K562 (cell line): ENCODE results near the gene SLAMF6. TPM values are rescaled to one million over a fixed set of nuclear protein-coding genes. Genes with fewer than 3 reads are reported as not detected.
A peak's percentile ranks its signal among the peaks of the same experiment; 100 is the strongest.

Source experiments
- ATAC-seq: fragments of 200-7000 bp; cut with Tn5 transposase; 3 replicates; pipeline ENCODE4 v1.9.1; 2020; ENCODE audit warnings: moderate library complexity
- BruUV-seq: library from RNA; stranded (reverse); fragments of 400-500 nt; replicated peaks from 2 replicates; lab custom pipeline; 2021; lab: Mats Ljungman, UMichigan
- CTCF ChIA-PET: fragments of 300-600 bp; formaldehyde crosslinking; extraction: SDS; loops from one replicate; lab custom pipeline; 2021; ENCODE audit warnings: low intra/inter-chr PET ratio; lab: Yijun Ruan, JAX
- POLR2A ChIA-PET: fragments of 300-600, 350-650 bp; sonication (Branson Sonifier 250); formaldehyde crosslinking; extraction: SDS; loops from one replicate; lab custom pipeline; 2021; ENCODE audit warnings: antibody characterized with exemption, inconsistent platforms; lab: Yijun Ruan, JAX
- DNase-seq, 4 experiments: peaks; one replicate each; pipeline versions ENCODE4 v3.0.0 to v3.0.0-alpha.2; 2011 to 2018; ENCODE audit warnings: low spot score in 3 of 4, mixed read lengths in 3 of 4; ENCODE audit errors: extremely low read depth in 1 of 4
- FAIRE-seq: peaks from 2 replicates; lab custom pipeline; 2011; peaks lifted over from hg19 to GRCh38; lab: Jason Lieb, UNC
- H2AFZ ChIP-seq: 2 replicates; pipeline ENCODE4 v1.6.0; 2011; ENCODE audit warnings: low read depth, low read length, control low read depth, inconsistent platforms
- H3K27ac ChIP-seq: fragments of 200-600 bp; 3 replicates; pipeline ENCODE4 v1.8.0; 2011; ENCODE audit warnings: low read depth, mild to moderate bottlenecking, control low read depth, inconsistent platforms, low read length, moderate library complexity, mixed read lengths; ENCODE audit errors: extremely low read depth
- H3K27me3 ChIP-seq, 2 experiments: fragments of 300-600 bp in 1 of 2; 2 replicates in 1 of 2; 3 replicates in 1 of 2; pipeline versions ENCODE4 v1.6.0 to v1.8.0; 2011; ENCODE audit warnings: inconsistent platforms in 2 of 2, low read length in 2 of 2, mild to moderate bottlenecking in 1 of 2, mixed read lengths in 1 of 2, moderate library complexity in 1 of 2; ENCODE audit not compliant: control insufficient read depth in 2 of 2, insufficient read depth in 2 of 2
- H3K36me3 ChIP-seq: fragments of 300-600 bp; 3 replicates; pipeline ENCODE4 v1.8.0; 2011; ENCODE audit warnings: mild to moderate bottlenecking, low read length, inconsistent platforms; ENCODE audit not compliant: control insufficient read depth, insufficient read depth
- H3K4me1 ChIP-seq, 2 experiments: fragments of 200-600 bp in 1 of 2; replicated peaks in 1 of 2; 2 replicates in 1 of 2; 3 replicates in 1 of 2; pipeline versions ENCODE4 v1.5.1 to v1.8.0; 2011; ENCODE audit warnings: inconsistent platforms in 2 of 2, low read length in 2 of 2, mild to moderate bottlenecking in 1 of 2, mixed read lengths in 1 of 2, moderate library complexity in 1 of 2; ENCODE audit not compliant: control insufficient read depth in 2 of 2, insufficient read depth in 2 of 2
- H3K4me2 ChIP-seq: 2 replicates; pipeline ENCODE4 v1.6.1; 2011; ENCODE audit warnings: low read length, control low read depth, inconsistent platforms, mixed read lengths; ENCODE audit not compliant: insufficient read depth
- H3K4me3 ChIP-seq: fragments of 200-600 bp; sonication (generic), shearing (Covaris generic); 2 replicates; pipeline ENCODE4 v1.5.1; 2016; ENCODE audit warnings: control low read depth, inconsistent platforms
- H3K79me2 ChIP-seq: fragments of 200-600 bp; 3 replicates; pipeline ENCODE4 v1.8.0; 2011; ENCODE audit warnings: low read length, inconsistent platforms; ENCODE audit not compliant: control insufficient read depth, insufficient read depth
- H3K9ac ChIP-seq, 2 experiments: 2 replicates each; pipeline versions ENCODE4 v1.6.0 to v1.6.1; 2011; ENCODE audit warnings: low read depth in 2 of 2, low read length in 2 of 2, control low read depth in 1 of 2, inconsistent platforms in 1 of 2, mild to moderate bottlenecking in 1 of 2, mixed read lengths in 1 of 2; ENCODE audit not compliant: insufficient read depth in 1 of 2
- H3K9me1 ChIP-seq: one replicate; pipeline ENCODE4 v1.6.0; 2011; ENCODE audit warnings: inconsistent platforms, mild to moderate bottlenecking, low read length, moderate library complexity; ENCODE audit not compliant: control insufficient read depth, insufficient read depth
- H3K9me3 ChIP-seq: replicated peaks from 2 replicates; pipeline ENCODE4 v1.5.1; 2011; ENCODE audit warnings: low read depth, low read length, inconsistent platforms; ENCODE audit not compliant: control insufficient read depth, insufficient read depth
- H4K20me1 ChIP-seq: replicated peaks from 2 replicates; pipeline ENCODE4 v1.6.1; 2011; ENCODE audit warnings: low read length, inconsistent platforms, mixed read lengths; ENCODE audit not compliant: control insufficient read depth, insufficient read depth
- BCOR ChIP-seq: fragments of 450-650 bp; IDR thresholded peaks from 2 replicates; pipeline ENCODE4 v1.6.1; 2016
- C11orf30 ChIP-seq: fragments of 450-650 bp; IDR thresholded peaks from 2 replicates; pipeline ENCODE4 v1.6.1; 2016; ENCODE audit warnings: low read depth, mild to moderate bottlenecking
- CBFA2T3 ChIP-seq: fragments of 450-650 bp; IDR thresholded peaks from 2 replicates; pipeline ENCODE4 v1.6.1; 2017
- CEBPB ChIP-seq: fragments of 450-650 bp; IDR thresholded peaks from 2 replicates; pipeline ENCODE4 v1.6.1; 2016; ENCODE audit warnings: missing genetic modification characterization, missing compliant biosample characterization
- DEAF1 ChIP-seq: fragments of 450-650 bp; formaldehyde crosslinking; IDR thresholded peaks from 2 replicates; pipeline ENCODE4 v1.4.0; 2020; ENCODE audit warnings: mild to moderate bottlenecking, moderate library complexity
- ETV6 ChIP-seq, 3 experiments: fragments of 150-350 bp in 1 of 3; sonication (generic) in 1 of 3; formaldehyde crosslinking in 1 of 3; IDR thresholded peaks; 2 replicates each; pipeline versions ENCODE4 v1.6.1 to v1.8.0; 2014 to 2022; ENCODE audit warnings: borderline replicate concordance in 2 of 3, low read depth in 2 of 3, antibody characterized with exemption in 1 of 3, low read length in 1 of 3, mild to moderate bottlenecking in 1 of 3, missing genetic modification reagents in 1 of 3
- HEY1 ChIP-seq: fragments of 250-450 bp; sonication (Bioruptor Pico); IDR thresholded peaks from 2 replicates; pipeline ENCODE4 v1.5.0; 2020; ENCODE audit warnings: mild to moderate bottlenecking, moderate library complexity, borderline replicate concordance
- JUND ChIP-seq, 2 experiments: IDR thresholded peaks; 2 replicates in 1 of 2; 3 replicates in 1 of 2; pipeline ENCODE4 v1.6.1; 2011; ENCODE audit warnings: borderline replicate concordance in 2 of 2, low read depth in 2 of 2, low read length in 2 of 2, improper control_type of control experiment in 1 of 2, missing biosample characterization in 1 of 2, missing genetic modification characterization in 1 of 2, missing genetic modification reagents in 1 of 2
- KLF1 ChIP-seq: fragments of 450-650 bp; IDR thresholded peaks from 2 replicates; pipeline ENCODE4 v1.6.1; 2016; ENCODE audit warnings: missing genetic modification characterization, missing compliant biosample characterization
- MAFF ChIP-seq: IDR thresholded peaks from 2 replicates; pipeline ENCODE4 v1.6.1; 2012; ENCODE audit warnings: low read length, improper control_type of control experiment
- MAFK ChIP-seq: IDR thresholded peaks from 2 replicates; pipeline ENCODE4 v1.6.1; 2011; ENCODE audit warnings: low read length, improper control_type of control experiment
- MXI1 ChIP-seq: IDR thresholded peaks from 2 replicates; pipeline ENCODE4 v1.6.1; 2011; ENCODE audit warnings: low read depth, mild to moderate bottlenecking, improper control_type of control experiment, low read length
- SAFB ChIP-seq: fragments of 200-400 bp; formaldehyde crosslinking; IDR thresholded peaks from 2 replicates; pipeline ENCODE4 v1.6.1; 2017; ENCODE audit warnings: low read depth, low read length, borderline replicate concordance
- ZNF316 ChIP-seq: fragments of 450-650 bp; IDR thresholded peaks from 2 replicates; pipeline ENCODE4 v1.6.1; 2016
- WGBS: fragments of 100-300 bp; shearing (Covaris generic); methylation state at CpG from one replicate; pipeline ENCODE4 v1.1.6; 2016; ENCODE audit warnings: low coverage, mixed read lengths; ENCODE audit not compliant: insufficient coverage; ENCODE audit errors: missing lambda C conversion rate; 5-methylcytosine and 5-hydroxymethylcytosine counted together
- in situ Hi-C: fragments of 300-500 bp; cut with MboI; formaldehyde crosslinking; loops from 4 replicates; pipeline ENCODE4 v1.15.0; 2018; ENCODE audit warnings: inconsistent platforms, mixed read lengths
- intact Hi-C: fragments of 100-400 bp; cut with micrococcal nuclease; formaldehyde crosslinking; loops from 2 replicates; pipeline ENCODE4 v1.14.2; 2022
- polyA plus RNA-seq, 8 experiments: library from polyadenylated mRNA; depleted of rRNA in 4 of 8; stranded (reverse) in 5 of 8; unstranded in 3 of 8; fragments of >200 nt; fragmentation: Nextera tagmentation in 2 of 8; fragmentation: Illumina TruSeq in 1 of 8; extraction: Ambion mirVana in 2 of 8; extraction: Trizol in 1 of 8; gene quantifications; 2 replicates each; pipeline versions ENCODE4 v1.2.1 to v1.2.3, GENCODE V29; 2011 to 2014; ENCODE audit warnings: inconsistent platforms in 1 of 8, missing spikeins in 1 of 8
- total RNA-seq, 7 experiments: library from RNA; depleted of rRNA in 6 of 7; stranded (reverse); fragments of >200 nt in 6 of 7; fragmentation: Illumina TruSeq in 2 of 7; extraction: Trizol in 2 of 7; gene quantifications; 2 replicates each; pipeline versions ENCODE4 v1.2.1 to v1.2.3, GENCODE V29; 2011 to 2021; ENCODE audit warnings: low replicate concordance in 1 of 7
- TF ChIP-seq, protein P1 (sequence below): fragments of 250-450 bp; sonication (Bioruptor Pico); IDR thresholded peaks from 2 replicates; pipeline ENCODE4 v1.5.0; 2021; ENCODE audit warnings: mild to moderate bottlenecking, moderate library complexity
- TF ChIP-seq, protein P2 (sequence below): fragments of 250-450 bp; sonication (Bioruptor Pico); IDR thresholded peaks from 2 replicates; pipeline ENCODE4 v1.9.0; 2021; ENCODE audit warnings: mild to moderate bottlenecking

The SLAMF6 gene
- total and polyA plus RNA-seq, 9 of the 15 experiments (the other 6 are each of a cell fraction or from before 2014, with no cell fraction given): 0.56 to 4.8 (median 1.1) TPM

DNA sequence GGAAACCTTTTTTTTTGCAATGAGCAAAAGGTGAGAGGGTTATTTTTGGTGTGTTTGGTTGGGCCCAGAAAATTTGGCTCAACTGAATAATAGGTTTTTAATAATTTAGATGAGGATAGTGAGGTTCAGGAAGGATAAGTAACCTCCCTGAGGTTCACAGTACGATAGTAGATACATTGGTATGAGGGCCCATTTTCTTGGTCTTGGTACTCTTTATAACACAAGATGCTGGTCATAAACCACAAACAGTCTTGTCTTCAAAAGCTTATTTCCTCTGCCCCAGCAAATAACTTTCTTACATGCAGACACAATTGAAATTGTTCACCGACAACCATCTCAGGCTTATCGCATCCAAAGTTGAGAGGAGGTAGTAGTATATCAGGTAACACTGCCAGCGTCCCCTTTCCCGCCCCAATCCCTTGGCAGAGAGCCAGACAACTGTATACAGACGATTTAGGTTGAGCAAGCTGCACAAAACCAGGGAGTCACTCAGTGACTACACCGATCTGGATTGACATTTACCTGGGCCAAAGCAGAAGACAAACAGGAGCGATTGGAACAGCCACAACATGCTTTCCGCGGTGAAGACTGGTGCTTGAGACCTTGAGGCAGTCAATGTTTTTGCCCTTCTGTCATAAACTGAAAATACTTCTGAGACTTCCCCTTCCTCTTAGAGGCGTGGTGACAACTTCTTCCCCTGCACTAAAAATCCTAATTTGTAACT is at the start of gene SLAMF6 (continued):
- no peak for TF ChIP-seq DEAF1 (CRISPR knock-in tag)
- TF ChIP-seq, protein P1, sequence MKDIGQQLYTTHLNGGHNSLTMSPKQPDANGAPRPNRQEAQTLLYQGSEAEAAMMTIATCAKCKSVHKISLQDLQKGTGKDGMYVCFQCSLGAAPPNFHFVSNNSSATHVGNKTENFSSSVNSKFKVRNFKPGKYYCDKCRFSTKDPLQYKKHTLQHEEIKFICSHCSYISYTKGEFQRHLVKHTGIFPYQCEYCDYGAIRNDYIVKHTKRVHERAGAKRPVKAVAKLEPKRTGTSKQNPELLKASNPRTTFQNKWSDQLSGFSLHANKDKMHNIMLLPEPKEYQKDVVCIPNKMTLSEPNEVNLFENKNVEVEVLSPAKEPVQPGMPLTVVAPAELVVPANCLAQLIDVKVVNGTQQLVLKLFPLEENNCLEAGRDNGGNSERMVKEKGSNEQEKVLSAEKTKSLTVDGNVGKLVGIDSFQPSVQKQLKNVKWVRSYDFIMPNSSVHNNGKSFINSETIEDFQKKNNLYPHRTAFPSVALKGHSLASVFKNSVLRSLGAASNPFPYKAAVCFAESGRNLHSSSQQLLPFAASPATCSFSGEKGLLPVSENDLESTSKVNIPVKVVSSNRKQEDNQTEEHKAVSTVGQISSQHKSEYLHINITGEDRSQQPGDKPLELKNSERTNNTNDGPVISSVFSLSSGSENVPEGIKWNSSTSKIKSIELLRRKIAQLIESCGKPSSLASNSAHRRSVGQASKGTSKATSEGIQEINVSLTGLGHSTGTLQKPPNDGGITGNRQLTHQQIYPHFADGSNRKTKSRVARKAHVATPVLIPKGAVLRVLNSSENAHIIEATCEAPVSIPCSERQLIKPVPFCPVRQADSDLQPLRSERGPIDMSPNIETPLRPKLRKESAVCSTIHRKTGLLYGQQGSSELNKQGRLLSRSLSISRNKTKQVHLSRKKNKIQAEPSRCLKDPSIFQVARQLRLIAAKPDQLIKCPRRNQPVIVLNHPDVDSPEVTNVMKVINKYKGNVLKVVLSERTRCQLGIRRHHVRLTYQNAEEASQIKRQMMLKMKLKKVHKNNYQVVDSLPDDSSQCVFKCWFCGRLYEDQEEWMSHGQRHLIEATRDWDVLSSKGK (CRISPR knock-in tag): no peak
- TF ChIP-seq KLF1 (tag): no peak

- CTCF ChIA-PET: no interaction called here
- H3K4me3 ChIP-seq: no peak overlapping the region
- intact Hi-C loops: no loop called here
- ATAC-seq (no peak), FAIRE-seq (no peak), DNase-seq (no peak)
- no TSS peak for BruUV-seq
- no peaks in the 10 kb centered on the region for H4K20me1 ChIP-seq
- H3K79me2 ChIP-seq: no peaks in the 10 kb centered on the region
- H3K27ac ChIP-seq: no peak overlapping the region
- H3K4me2 ChIP-seq: no peak overlapping the region; the same call in 1 of the 2 replicates
- in situ Hi-C loops: no loop called here
- POLR2A ChIA-PET: no interaction called here
- no peaks in the 10 kb centered on the region for H3K36me3 ChIP-seq
- H3K9me1 ChIP-seq: no peaks in the 10 kb centered on the region
- peak overlapping the region; percentile 53 for H2AFZ ChIP-seq
- peaks cover 6 to 27% of the 10 kb centered on the region in 2 experiments; a peak in 4 of 5 replicates for H3K4me1 ChIP-seq
- no peak overlapping the region for H3K9ac ChIP-seq
- no peaks in the 10 kb centered on the region for H3K27me3 ChIP-seq
- WGBS: 66% methylated on average over 3 of the region's 3 CpGs
- H3K9me3 ChIP-seq: no peaks in the 10 kb centered on the region
- TF ChIP-seq JUND (IDR thresholded peaks at IDR 0.05; ENCODE audit: borderline replicate concordance, low read depth, low read length): peak; percentile 7; the same call in 1 of the 2 replicates
- TF ChIP-seq JUND (tag; IDR thresholded peaks at IDR 0.05; ENCODE audit: borderline replicate concordance, low read depth, low read length): no peak
- peak; percentile 30; the same call in 1 of the 2 replicates for TF ChIP-seq MAFK
- TF ChIP-seq CBFA2T3: 0 out of 2 replicates have a peak, but pooled peaks have one; percentile 7
- no peak for TF ChIP-seq BCOR
- peak; percentile 77 for TF ChIP-seq ZNF316
- no peak for TF ChIP-seq MXI1
- TF ChIP-seq CEBPB: no peak
- no peak for TF ChIP-seq HEY1 (CRISPR knock-in tag)
- peak; percentile 8; the same call in 1 of the 2 replicates for TF ChIP-seq MAFF
- TF ChIP-seq, protein P2, sequence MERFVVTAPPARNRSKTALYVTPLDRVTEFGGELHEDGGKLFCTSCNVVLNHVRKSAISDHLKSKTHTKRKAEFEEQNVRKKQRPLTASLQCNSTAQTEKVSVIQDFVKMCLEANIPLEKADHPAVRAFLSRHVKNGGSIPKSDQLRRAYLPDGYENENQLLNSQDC (CRISPR knock-in tag): no peak
- peak; percentile 60 for TF ChIP-seq C11orf30
- TF ChIP-seq SAFB: no peak
- TF ChIP-seq ETV6 (IDR thresholded peaks at IDR 0.05; ENCODE audit: borderline replicate concordance in 1 of 2, low read depth in 2 of 2, low read length in 1 of 2): no peak
- no peak for TF ChIP-seq ETV6 (CRISPR knock-in tag; IDR thresholded peaks at IDR 0.05; ENCODE audit: borderline replicate concordance)
Observed at GRCh38 chr1:160570840-160571239, 47.8 kb upstream of the SLAMF6 start.
